GM23338 (cell line): ENCODE data around the gene PRKCQ. TPM values are rescaled to one million over a fixed set of nuclear protein-coding genes. Genes with fewer than 3 reads are reported as not detected.

Experiments used
- ATAC-seq: fragments of 200-7000 bp; cut with Tn5 transposase; 3 replicates; pipeline ENCODE4 v1.9.1; 2020
- DNase-seq: peaks from one replicate; pipeline ENCODE4 v3.0.0-alpha.2; 2015; ENCODE audit warnings: low spot score
- H2AFZ ChIP-seq: fragments of 200-600 bp; sonication (generic); 2 replicates; pipeline ENCODE4 v1.8.0; 2016; ENCODE audit warnings: antibody characterized with exemption, mild to moderate bottlenecking, moderate library complexity
- H3F3A ChIP-seq: fragments of 200-600 bp; sonication (generic); replicated peaks from 2 replicates; pipeline ENCODE4 v1.8.0; 2017; ENCODE audit warnings: antibody characterized with exemption, mixed run types, low read depth
- H3K27ac ChIP-seq: fragments of 200-600 bp; sonication (generic); 2 replicates; pipeline ENCODE4 v1.6.1; 2016; ENCODE audit warnings: low read depth
- H3K27me3 ChIP-seq: fragments of 200-600 bp; sonication (generic); 2 replicates; pipeline ENCODE4 v1.8.0; 2016; ENCODE audit warnings: mild to moderate bottlenecking, mixed run types, moderate library complexity; ENCODE audit not compliant: insufficient read depth
- H3K36me3 ChIP-seq: fragments of 200-600 bp; sonication (generic); 2 replicates; pipeline ENCODE4 v1.8.0; 2016; ENCODE audit warnings: mild to moderate bottlenecking; ENCODE audit not compliant: insufficient read depth
- H3K4me1 ChIP-seq: fragments of 200-600 bp; sonication (generic); 2 replicates; pipeline ENCODE4 v1.8.0; 2016; ENCODE audit warnings: mild to moderate bottlenecking, moderate library complexity; ENCODE audit not compliant: insufficient read depth
- H3K4me2 ChIP-seq: fragments of 200-600 bp; sonication (generic); 2 replicates; pipeline ENCODE4 v1.7.1; 2017; ENCODE audit warnings: mixed run types
- H3K4me3 ChIP-seq: fragments of 200-600 bp; sonication (generic); 2 replicates; pipeline ENCODE4 v1.6.1; 2016; ENCODE audit warnings: mixed run types
- H3K79me2 ChIP-seq: fragments of 200-600 bp; sonication (generic); replicated peaks from 2 replicates; pipeline ENCODE4 v1.8.0; 2017; ENCODE audit warnings: mild to moderate bottlenecking; ENCODE audit not compliant: insufficient read depth
- H3K9me2 ChIP-seq: fragments of 200-600 bp; sonication (generic); 2 replicates; pipeline ENCODE4 v1.8.0; 2017; ENCODE audit not compliant: insufficient read depth
- H4K20me1 ChIP-seq: fragments of 200-600 bp; sonication (generic); replicated peaks from 2 replicates; pipeline ENCODE4 v1.8.0; 2017; ENCODE audit warnings: mild to moderate bottlenecking; ENCODE audit not compliant: insufficient read depth
- H3K27ac Mint-ChIP-seq: 2 replicates; pipeline ENCODE4 v1.8.0; 2020; ENCODE audit warnings: inconsistent platforms, mild to moderate bottlenecking, moderate library complexity, mixed read lengths
- H3K27me3 Mint-ChIP-seq: 3 replicates; pipeline ENCODE4 v1.8.0; 2022; ENCODE audit warnings: low read depth, mild to moderate bottlenecking, moderate library complexity, mixed read lengths, inconsistent platforms; ENCODE audit not compliant: insufficient read depth, poor library complexity
- H3K36me3 Mint-ChIP-seq: 3 replicates; pipeline ENCODE4 v1.8.0; 2021; ENCODE audit warnings: low read depth, mild to moderate bottlenecking, inconsistent platforms, moderate library complexity, mixed read lengths
- H3K4me1 Mint-ChIP-seq: 3 replicates; pipeline ENCODE4 v1.8.0; 2020; ENCODE audit warnings: mild to moderate bottlenecking, inconsistent platforms, mixed read lengths
- H3K4me3 Mint-ChIP-seq: 3 replicates; pipeline ENCODE4 v1.8.0; 2021; ENCODE audit warnings: moderate library complexity, mild to moderate bottlenecking, inconsistent platforms, mixed read lengths
- H3K9me3 Mint-ChIP-seq: 3 replicates; pipeline ENCODE4 v1.8.0; 2020; ENCODE audit warnings: moderate library complexity, mild to moderate bottlenecking, inconsistent platforms, mixed read lengths
- CREB1 ChIP-seq: fragments of 250-450 bp; sonication (Bioruptor Pico); IDR thresholded peaks from 2 replicates; pipeline ENCODE4 v1.5.0; 2020; ENCODE audit warnings: low read depth, mild to moderate bottlenecking, moderate library complexity
- CTCF ChIP-seq, 2 experiments: fragments of 200-600 bp in 1 of 2; sonication (generic) in 1 of 2; conservative IDR thresholded peaks; 2 replicates each; pipeline versions ENCODE4 v1.5.1 to v1.6.1; 2016 to 2017; ENCODE audit warnings: antibody characterized with exemption in 2 of 2, low read depth in 2 of 2, mild to moderate bottlenecking in 2 of 2, moderate library complexity in 1 of 2
- EZH2 ChIP-seq: fragments of 200-600 bp; sonication (generic); IDR thresholded peaks from one replicate; pipeline ENCODE4 v1.8.0; 2017; ENCODE audit warnings: antibody characterized with exemption, mild to moderate bottlenecking, low read depth; ENCODE audit not compliant: unreplicated experiment
- EZH2phosphoT487 ChIP-seq: fragments of 200-600 bp; sonication (generic); IDR thresholded peaks from one replicate; pipeline ENCODE4 v1.8.1; 2018; ENCODE audit warnings: antibody characterized with exemption; ENCODE audit not compliant: unreplicated experiment
- JUNB ChIP-seq: IDR thresholded peaks from one replicate; pipeline ENCODE4 v1.6.1; 2016; ENCODE audit warnings: antibody characterized with exemption; ENCODE audit not compliant: unreplicated experiment
- NANOG ChIP-seq: IDR thresholded peaks from 2 replicates; pipeline ENCODE4 v1.6.1; 2016; ENCODE audit warnings: antibody characterized with exemption, borderline replicate concordance
- STAT1 ChIP-seq: IDR thresholded peaks from one replicate; pipeline ENCODE4 v1.6.1; 2016; ENCODE audit warnings: antibody characterized with exemption; ENCODE audit not compliant: unreplicated experiment
- ZNF331 ChIP-seq: fragments of 250-450 bp; sonication (Bioruptor Pico); IDR thresholded peaks from 2 replicates; pipeline ENCODE4 v1.5.0; 2020; ENCODE audit warnings: low read depth, mild to moderate bottlenecking, moderate library complexity
- ZNF462 ChIP-seq: fragments of 250-450 bp; sonication (Bioruptor Pico); IDR thresholded peaks from 2 replicates; pipeline ENCODE4 v1.5.0; 2020; ENCODE audit warnings: mild to moderate bottlenecking, moderate library complexity
- polyA plus RNA-seq: library from polyadenylated mRNA; unstranded; fragments of >200 nt; fragmentation: Nextera tagmentation; extraction: Ambion mirVana; gene quantifications from 2 replicates; pipeline ENCODE4 v1.2.1, GENCODE V29; 2016
- total RNA-seq: library from RNA; depleted of rRNA; stranded (reverse); fragments of >200 nt; shearing (Covaris generic); gene quantifications from 2 replicates; pipeline ENCODE4 v1.2.3, GENCODE V29; 2014
- TF ChIP-seq, protein P1 (sequence below): IDR thresholded peaks from one replicate; pipeline ENCODE4 v1.6.1; 2018; ENCODE audit warnings: antibody characterized with exemption; ENCODE audit not compliant: unreplicated experiment
- TF ChIP-seq, protein P2 (sequence below): IDR thresholded peaks from 2 replicates; pipeline ENCODE4 v1.6.1; 2016; ENCODE audit warnings: antibody characterized with exemption

Gene PRKCQ
- total and polyA plus RNA-seq, 2 experiments from 2014 or later = 12.6 to 28.5 TPM

- Histone ChIP-seq H3K79me2 (no peaks in the 10 kb centered on the region), H3K36me3 (no peaks in the 10 kb centered on the region), H2AFZ (no peak overlapping the region), H4K20me1 (no peaks in the 10 kb centered on the region), H3K27me3 (no peaks in the 10 kb centered on the region), H3K4me3 (no peak overlapping the region), H3K9me2 (peaks cover 4% of the 10 kb centered on the region; the same call in 1 of the 2 replicates), H3K4me1 (no peaks in the 10 kb centered on the region), H3K27ac (no peak overlapping the region), H3K4me2 (no peak overlapping the region), H3F3A (no peaks in the 10 kb centered on the region)
- Mint-ChIP-seq H3K4me1 (no peaks in the 10 kb centered on the region), H3K9me3 (peaks cover 19% of the 10 kb centered on the region), H3K4me3 (no peak overlapping the region), H3K36me3 (peaks cover 13% of the 10 kb centered on the region), H3K27ac (no peak overlapping the region), H3K27me3 (peaks cover 2% of the 10 kb centered on the region)
- TF ChIP-seq ZNF331 (CRISPR knock-in tag) (no peak), EZH2 (no peak), CTCF (conservative IDR thresholded peaks at IDR 0.05; ENCODE audit: low read depth in 2 of 2) (no peak), CREB1 (CRISPR knock-in tag) (no peak), STAT1 (no peak), EZH2phosphoT487 (no peak), NANOG (no peak), JUNB (no peak), ZNF462 (CRISPR knock-in tag) (no peak)
- TF ChIP-seq, protein P1, sequence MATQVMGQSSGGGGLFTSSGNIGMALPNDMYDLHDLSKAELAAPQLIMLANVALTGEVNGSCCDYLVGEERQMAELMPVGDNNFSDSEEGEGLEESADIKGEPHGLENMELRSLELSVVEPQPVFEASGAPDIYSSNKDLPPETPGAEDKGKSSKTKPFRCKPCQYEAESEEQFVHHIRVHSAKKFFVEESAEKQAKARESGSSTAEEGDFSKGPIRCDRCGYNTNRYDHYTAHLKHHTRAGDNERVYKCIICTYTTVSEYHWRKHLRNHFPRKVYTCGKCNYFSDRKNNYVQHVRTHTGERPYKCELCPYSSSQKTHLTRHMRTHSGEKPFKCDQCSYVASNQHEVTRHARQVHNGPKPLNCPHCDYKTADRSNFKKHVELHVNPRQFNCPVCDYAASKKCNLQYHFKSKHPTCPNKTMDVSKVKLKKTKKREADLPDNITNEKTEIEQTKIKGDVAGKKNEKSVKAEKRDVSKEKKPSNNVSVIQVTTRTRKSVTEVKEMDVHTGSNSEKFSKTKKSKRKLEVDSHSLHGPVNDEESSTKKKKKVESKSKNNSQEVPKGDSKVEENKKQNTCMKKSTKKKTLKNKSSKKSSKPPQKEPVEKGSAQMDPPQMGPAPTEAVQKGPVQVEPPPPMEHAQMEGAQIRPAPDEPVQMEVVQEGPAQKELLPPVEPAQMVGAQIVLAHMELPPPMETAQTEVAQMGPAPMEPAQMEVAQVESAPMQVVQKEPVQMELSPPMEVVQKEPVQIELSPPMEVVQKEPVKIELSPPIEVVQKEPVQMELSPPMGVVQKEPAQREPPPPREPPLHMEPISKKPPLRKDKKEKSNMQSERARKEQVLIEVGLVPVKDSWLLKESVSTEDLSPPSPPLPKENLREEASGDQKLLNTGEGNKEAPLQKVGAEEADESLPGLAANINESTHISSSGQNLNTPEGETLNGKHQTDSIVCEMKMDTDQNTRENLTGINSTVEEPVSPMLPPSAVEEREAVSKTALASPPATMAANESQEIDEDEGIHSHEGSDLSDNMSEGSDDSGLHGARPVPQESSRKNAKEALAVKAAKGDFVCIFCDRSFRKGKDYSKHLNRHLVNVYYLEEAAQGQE = no peak
- TF ChIP-seq, protein P2, sequence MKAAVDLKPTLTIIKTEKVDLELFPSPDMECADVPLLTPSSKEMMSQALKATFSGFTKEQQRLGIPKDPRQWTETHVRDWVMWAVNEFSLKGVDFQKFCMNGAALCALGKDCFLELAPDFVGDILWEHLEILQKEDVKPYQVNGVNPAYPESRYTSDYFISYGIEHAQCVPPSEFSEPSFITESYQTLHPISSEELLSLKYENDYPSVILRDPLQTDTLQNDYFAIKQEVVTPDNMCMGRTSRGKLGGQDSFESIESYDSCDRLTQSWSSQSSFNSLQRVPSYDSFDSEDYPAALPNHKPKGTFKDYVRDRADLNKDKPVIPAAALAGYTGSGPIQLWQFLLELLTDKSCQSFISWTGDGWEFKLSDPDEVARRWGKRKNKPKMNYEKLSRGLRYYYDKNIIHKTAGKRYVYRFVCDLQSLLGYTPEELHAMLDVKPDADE = no peak
- DNase-seq (no peak), ATAC-seq (no peak)
These were observed 32.3 kb upstream of the PRKCQ start for GRCh38 chr10:6612371-6612770.
